GM23338 (cell line): ENCODE results near the gene PAN2. TPM values are rescaled to one million over a fixed set of nuclear protein-coding genes. Genes with fewer than 3 reads are reported as not detected.

Experiments used
- ATAC-seq: fragments of 200-7000 bp; cut with Tn5 transposase; 3 replicates; pipeline ENCODE4 v1.9.1; 2020
- DNase-seq: peaks from one replicate; pipeline ENCODE4 v3.0.0-alpha.2; 2015; ENCODE audit warnings: low spot score
- H2AFZ ChIP-seq: fragments of 200-600 bp; sonication (generic); 2 replicates; pipeline ENCODE4 v1.8.0; 2016; ENCODE audit warnings: antibody characterized with exemption, mild to moderate bottlenecking, moderate library complexity
- H3F3A ChIP-seq: fragments of 200-600 bp; sonication (generic); replicated peaks from 2 replicates; pipeline ENCODE4 v1.8.0; 2017; ENCODE audit warnings: antibody characterized with exemption, mixed run types, low read depth
- H3K27ac ChIP-seq: fragments of 200-600 bp; sonication (generic); 2 replicates; pipeline ENCODE4 v1.6.1; 2016; ENCODE audit warnings: low read depth
- H3K27me3 ChIP-seq: fragments of 200-600 bp; sonication (generic); 2 replicates; pipeline ENCODE4 v1.8.0; 2016; ENCODE audit warnings: mild to moderate bottlenecking, mixed run types, moderate library complexity; ENCODE audit not compliant: insufficient read depth
- H3K36me3 ChIP-seq: fragments of 200-600 bp; sonication (generic); 2 replicates; pipeline ENCODE4 v1.8.0; 2016; ENCODE audit warnings: mild to moderate bottlenecking; ENCODE audit not compliant: insufficient read depth
- H3K4me1 ChIP-seq: fragments of 200-600 bp; sonication (generic); 2 replicates; pipeline ENCODE4 v1.8.0; 2016; ENCODE audit warnings: mild to moderate bottlenecking, moderate library complexity; ENCODE audit not compliant: insufficient read depth
- H3K4me2 ChIP-seq: fragments of 200-600 bp; sonication (generic); 2 replicates; pipeline ENCODE4 v1.7.1; 2017; ENCODE audit warnings: mixed run types
- H3K4me3 ChIP-seq: fragments of 200-600 bp; sonication (generic); 2 replicates; pipeline ENCODE4 v1.6.1; 2016; ENCODE audit warnings: mixed run types
- H3K79me2 ChIP-seq: fragments of 200-600 bp; sonication (generic); replicated peaks from 2 replicates; pipeline ENCODE4 v1.8.0; 2017; ENCODE audit warnings: mild to moderate bottlenecking; ENCODE audit not compliant: insufficient read depth
- H3K9me2 ChIP-seq: fragments of 200-600 bp; sonication (generic); 2 replicates; pipeline ENCODE4 v1.8.0; 2017; ENCODE audit not compliant: insufficient read depth
- H4K20me1 ChIP-seq: fragments of 200-600 bp; sonication (generic); replicated peaks from 2 replicates; pipeline ENCODE4 v1.8.0; 2017; ENCODE audit warnings: mild to moderate bottlenecking; ENCODE audit not compliant: insufficient read depth
- H3K27ac Mint-ChIP-seq: 2 replicates; pipeline ENCODE4 v1.8.0; 2020; ENCODE audit warnings: inconsistent platforms, mild to moderate bottlenecking, moderate library complexity, mixed read lengths
- H3K27me3 Mint-ChIP-seq: 3 replicates; pipeline ENCODE4 v1.8.0; 2022; ENCODE audit warnings: low read depth, mild to moderate bottlenecking, moderate library complexity, mixed read lengths, inconsistent platforms; ENCODE audit not compliant: insufficient read depth, poor library complexity
- H3K36me3 Mint-ChIP-seq: 3 replicates; pipeline ENCODE4 v1.8.0; 2021; ENCODE audit warnings: low read depth, mild to moderate bottlenecking, inconsistent platforms, moderate library complexity, mixed read lengths
- H3K4me1 Mint-ChIP-seq: 3 replicates; pipeline ENCODE4 v1.8.0; 2020; ENCODE audit warnings: mild to moderate bottlenecking, inconsistent platforms, mixed read lengths
- H3K4me3 Mint-ChIP-seq: 3 replicates; pipeline ENCODE4 v1.8.0; 2021; ENCODE audit warnings: moderate library complexity, mild to moderate bottlenecking, inconsistent platforms, mixed read lengths
- H3K9me3 Mint-ChIP-seq: 3 replicates; pipeline ENCODE4 v1.8.0; 2020; ENCODE audit warnings: moderate library complexity, mild to moderate bottlenecking, inconsistent platforms, mixed read lengths
- CREB1 ChIP-seq: fragments of 250-450 bp; sonication (Bioruptor Pico); IDR thresholded peaks from 2 replicates; pipeline ENCODE4 v1.5.0; 2020; ENCODE audit warnings: low read depth, mild to moderate bottlenecking, moderate library complexity
- ETS1 ChIP-seq: IDR thresholded peaks from 2 replicates; pipeline ENCODE4 v1.6.1; 2016; ENCODE audit warnings: antibody characterized with exemption
- EZH2 ChIP-seq: fragments of 200-600 bp; sonication (generic); IDR thresholded peaks from one replicate; pipeline ENCODE4 v1.8.0; 2017; ENCODE audit warnings: antibody characterized with exemption, mild to moderate bottlenecking, low read depth; ENCODE audit not compliant: unreplicated experiment
- JUNB ChIP-seq: IDR thresholded peaks from one replicate; pipeline ENCODE4 v1.6.1; 2016; ENCODE audit warnings: antibody characterized with exemption; ENCODE audit not compliant: unreplicated experiment
- NANOG ChIP-seq: IDR thresholded peaks from 2 replicates; pipeline ENCODE4 v1.6.1; 2016; ENCODE audit warnings: antibody characterized with exemption, borderline replicate concordance
- POLR2AphosphoS5 ChIP-seq: IDR thresholded peaks from 2 replicates; pipeline ENCODE4 v1.6.1; 2016; ENCODE audit warnings: antibody characterized with exemption, low read depth
- STAT1 ChIP-seq: IDR thresholded peaks from one replicate; pipeline ENCODE4 v1.6.1; 2016; ENCODE audit warnings: antibody characterized with exemption; ENCODE audit not compliant: unreplicated experiment
- ZNF331 ChIP-seq: fragments of 250-450 bp; sonication (Bioruptor Pico); IDR thresholded peaks from 2 replicates; pipeline ENCODE4 v1.5.0; 2020; ENCODE audit warnings: low read depth, mild to moderate bottlenecking, moderate library complexity
- ZNF462 ChIP-seq: fragments of 250-450 bp; sonication (Bioruptor Pico); IDR thresholded peaks from 2 replicates; pipeline ENCODE4 v1.5.0; 2020; ENCODE audit warnings: mild to moderate bottlenecking, moderate library complexity
- polyA plus RNA-seq: library from polyadenylated mRNA; unstranded; fragments of >200 nt; fragmentation: Nextera tagmentation; extraction: Ambion mirVana; gene quantifications from 2 replicates; pipeline ENCODE4 v1.2.1, GENCODE V29; 2016
- total RNA-seq: library from RNA; depleted of rRNA; stranded (reverse); fragments of >200 nt; shearing (Covaris generic); gene quantifications from 2 replicates; pipeline ENCODE4 v1.2.3, GENCODE V29; 2014
- TF ChIP-seq, protein P1 (sequence below), 2 experiments: fragments of 200-600 bp in 1 of 2; sonication (generic) in 1 of 2; conservative IDR thresholded peaks; 2 replicates each; pipeline versions ENCODE4 v1.5.1 to v1.6.1; 2016 to 2017; ENCODE audit warnings: antibody characterized with exemption in 2 of 2, low read depth in 2 of 2, mild to moderate bottlenecking in 2 of 2, moderate library complexity in 1 of 2

The PAN2 gene
- total and polyA plus RNA-seq, 2 experiments from 2014 or later, result 11.5 to 27.2 TPM

- Mint-ChIP-seq H3K27ac (peak within 1 kb of the TSS; percentile 92), H3K9me3 (no peaks in the 10 kb centered on the region), H3K4me1 (peaks cover 32% of the 10 kb centered on the region), H3K36me3 (peaks cover 6% of the 10 kb centered on the region; the same call in 2 of the 3 replicates), H3K27me3 (peaks cover 7% of the 10 kb centered on the region), H3K4me3 (peak within 1 kb of the TSS; percentile 64)
- Histone ChIP-seq H3K36me3 (no peaks in the 10 kb centered on the region), H3K79me2 (no peaks in the 10 kb centered on the region), H3K9me2 (peaks cover 19% of the 10 kb centered on the region), H3K27me3 (no peaks in the 10 kb centered on the region), H3K4me1 (peaks cover 26% of the 10 kb centered on the region), H3K27ac (peak within 1 kb of the TSS; percentile 91), H3F3A (peaks cover 17% of the 10 kb centered on the region; the same call in 1 of the 2 replicates), H3K4me3 (peak within 1 kb of the TSS; percentile 42), H3K4me2 (peak within 1 kb of the TSS; percentile 76), H4K20me1 (no peaks in the 10 kb centered on the region), H2AFZ (no peak within 1 kb of the TSS)
- peak; percentile 65 for ATAC-seq
- DNase-seq, result peak; percentile 85
- TF ChIP-seq ZNF331 (CRISPR knock-in tag), result no peak
- peak; percentile 37; the same call in 1 of the 2 replicates for TF ChIP-seq POLR2AphosphoS5
- no peak for TF ChIP-seq EZH2
Measured at GRCh38 chr12:56338308-56339157, 4.7 kb upstream of the PAN2 start, which contains the start of gene IL23A. TSS of gene IL23A (plus strand) at chr12:56338884. CDS start at chr12:56339045, 161 bp downstream.

GRCh38 chr12:56337753-56338251, 4.0 kb upstream of the PAN2 start:
- H3K9me2 ChIP-seq, result peaks cover 19% of the 10 kb centered on the region
- no peak for TF ChIP-seq STAT1
- no peak for TF ChIP-seq ZNF462 (CRISPR knock-in tag)
- no peak for TF ChIP-seq POLR2AphosphoS5
- TF ChIP-seq JUNB, result no peak
- no peak for TF ChIP-seq ZNF331 (CRISPR knock-in tag)
- TF ChIP-seq NANOG, result no peak
- TF ChIP-seq, protein P1, sequence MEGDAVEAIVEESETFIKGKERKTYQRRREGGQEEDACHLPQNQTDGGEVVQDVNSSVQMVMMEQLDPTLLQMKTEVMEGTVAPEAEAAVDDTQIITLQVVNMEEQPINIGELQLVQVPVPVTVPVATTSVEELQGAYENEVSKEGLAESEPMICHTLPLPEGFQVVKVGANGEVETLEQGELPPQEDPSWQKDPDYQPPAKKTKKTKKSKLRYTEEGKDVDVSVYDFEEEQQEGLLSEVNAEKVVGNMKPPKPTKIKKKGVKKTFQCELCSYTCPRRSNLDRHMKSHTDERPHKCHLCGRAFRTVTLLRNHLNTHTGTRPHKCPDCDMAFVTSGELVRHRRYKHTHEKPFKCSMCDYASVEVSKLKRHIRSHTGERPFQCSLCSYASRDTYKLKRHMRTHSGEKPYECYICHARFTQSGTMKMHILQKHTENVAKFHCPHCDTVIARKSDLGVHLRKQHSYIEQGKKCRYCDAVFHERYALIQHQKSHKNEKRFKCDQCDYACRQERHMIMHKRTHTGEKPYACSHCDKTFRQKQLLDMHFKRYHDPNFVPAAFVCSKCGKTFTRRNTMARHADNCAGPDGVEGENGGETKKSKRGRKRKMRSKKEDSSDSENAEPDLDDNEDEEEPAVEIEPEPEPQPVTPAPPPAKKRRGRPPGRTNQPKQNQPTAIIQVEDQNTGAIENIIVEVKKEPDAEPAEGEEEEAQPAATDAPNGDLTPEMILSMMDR (conservative IDR thresholded peaks at IDR 0.05; ENCODE audit: low read depth in 2 of 2), result no peak
- no peak for TF ChIP-seq CREB1
- no peak for TF ChIP-seq ETS1

More at GRCh38 chr12:56337753-56338251, 4.0 kb upstream of the PAN2 start:
- Histone ChIP-seq H3K4me2 (peak overlapping the region; percentile 69), H3K79me2 (peaks cover 3% of the 10 kb centered on the region; the same call in 1 of the 2 replicates), H3K4me3 (peak overlapping the region; percentile 33; the same call in 1 of the 2 replicates), H3K4me1 (peaks cover 30% of the 10 kb centered on the region), H3K36me3 (no peaks in the 10 kb centered on the region), H2AFZ (no peak overlapping the region), H3K27ac (peak overlapping the region; percentile 91), H3K27me3 (no peaks in the 10 kb centered on the region), H4K20me1 (no peaks in the 10 kb centered on the region), H3F3A (peaks cover 19% of the 10 kb centered on the region; the same call in 1 of the 2 replicates)
- Mint-ChIP-seq H3K4me1 (peaks cover 38% of the 10 kb centered on the region), H3K27ac (peak overlapping the region; percentile 86; the same call in 1 of the 2 replicates), H3K4me3 (peak overlapping the region; percentile 51; the same call in 1 of the 3 replicates), H3K9me3 (no peaks in the 10 kb centered on the region), H3K27me3 (peaks cover 11% of the 10 kb centered on the region), H3K36me3 (no peaks in the 10 kb centered on the region)
- DNase-seq (no peak), ATAC-seq (no peak)
